Aorta (tissue), 5 donors: ENCODE results near the gene COL4A4. TPM values are rescaled to one million over a fixed set of nuclear protein-coding genes. Genes with fewer than 3 reads are reported as not detected.

Experiments
- ATAC-seq: fragments of 200-7000 bp; cut with Tn5 transposase; one replicate; pipeline ENCODE4 v1.9.1; 2022; ENCODE audit warnings: moderate library complexity; ENCODE audit not compliant: low FRiP score
- DNase-seq, 2 donors: peaks; one replicate each; pipeline ENCODE4 v3.0.0-alpha.2; 2020
- H3K27ac ChIP-seq, 2 donors: one replicate each; pipeline ENCODE4 v1.5.1; 2013; ENCODE audit warnings: low read length in 2 of 2, mild to moderate bottlenecking in 2 of 2, moderate library complexity in 2 of 2, control low read depth in 1 of 2, inconsistent platforms in 1 of 2, low read depth in 1 of 2
- H3K27me3 ChIP-seq, 2 donors: one replicate each; pipeline ENCODE4 v1.6.1; 2013; ENCODE audit warnings: control low read depth in 1 of 2, low read length in 1 of 2, mild to moderate bottlenecking in 1 of 2, moderate library complexity in 1 of 2; ENCODE audit not compliant: insufficient read depth in 2 of 2, control insufficient read depth in 1 of 2
- H3K36me3 ChIP-seq, 2 donors: one replicate each; pipeline ENCODE4 v1.6.1; 2013; ENCODE audit warnings: control low read depth in 1 of 2, low read length in 1 of 2, mild to moderate bottlenecking in 1 of 2; ENCODE audit not compliant: insufficient read depth in 2 of 2, control insufficient read depth in 1 of 2
- H3K4me1 ChIP-seq, 2 donors: one replicate each; pipeline ENCODE4 v1.6.1; 2013; ENCODE audit warnings: low read length in 2 of 2, control low read depth in 1 of 2, mild to moderate bottlenecking in 1 of 2, moderate library complexity in 1 of 2; ENCODE audit not compliant: insufficient read depth in 2 of 2, control insufficient read depth in 1 of 2
- H3K4me3 ChIP-seq, 2 donors: one replicate each; pipeline ENCODE4 v1.5.1; 2013; ENCODE audit warnings: low read length in 2 of 2, control low read depth in 1 of 2, mild to moderate bottlenecking in 1 of 2
- H3K9me3 ChIP-seq: one replicate; pipeline ENCODE4 v1.6.1; 2013; ENCODE audit warnings: mild to moderate bottlenecking, low read length; ENCODE audit not compliant: control insufficient read depth
- WGBS, 2 donors: extraction: QIAGEN DNeasy Blood & Tissue Kit; methylation state at CpG; one replicate each; pipeline ENCODE4 v1.1.7; 2013; 5-methylcytosine and 5-hydroxymethylcytosine counted together
- intact Hi-C, 2 donors: fragments of 100-400 bp; cut with DNase I; formaldehyde crosslinking; loops; one replicate each; pipeline versions ENCODE4 v1.14.2 to v1.15.0; 2022
- polyA plus RNA-seq, 2 donors: library from polyadenylated mRNA; stranded (reverse); fragments of 200-250 nt; gene quantifications; one replicate each; pipeline ENCODE4 v1.2.3, GENCODE V29; 2013
- total RNA-seq, 2 donors: library from RNA; stranded (reverse); fragmentation: NEBNext Ultra II Directional; extraction: Animal tissue kit (Norgen Biotek cat#: 25700); gene quantifications; one replicate each; pipeline ENCODE4 v1.2.1, GENCODE V29; 2021
- donor health status: healthy with polysubstance abuse.
- donor health status: Bipolar disorder and iron deficiency.
- donor health status: DM: no; HTN: no; CAD: no.
- donor health status: DM: no; HTN: no; CAD: no.
- donor health status: DM: yes; HTN: yes; CAD: no.

Gene COL4A4
- total and polyA plus RNA-seq, 4 donors: 2.3 to 15.8 (median 14.5) TPM

DNA sequence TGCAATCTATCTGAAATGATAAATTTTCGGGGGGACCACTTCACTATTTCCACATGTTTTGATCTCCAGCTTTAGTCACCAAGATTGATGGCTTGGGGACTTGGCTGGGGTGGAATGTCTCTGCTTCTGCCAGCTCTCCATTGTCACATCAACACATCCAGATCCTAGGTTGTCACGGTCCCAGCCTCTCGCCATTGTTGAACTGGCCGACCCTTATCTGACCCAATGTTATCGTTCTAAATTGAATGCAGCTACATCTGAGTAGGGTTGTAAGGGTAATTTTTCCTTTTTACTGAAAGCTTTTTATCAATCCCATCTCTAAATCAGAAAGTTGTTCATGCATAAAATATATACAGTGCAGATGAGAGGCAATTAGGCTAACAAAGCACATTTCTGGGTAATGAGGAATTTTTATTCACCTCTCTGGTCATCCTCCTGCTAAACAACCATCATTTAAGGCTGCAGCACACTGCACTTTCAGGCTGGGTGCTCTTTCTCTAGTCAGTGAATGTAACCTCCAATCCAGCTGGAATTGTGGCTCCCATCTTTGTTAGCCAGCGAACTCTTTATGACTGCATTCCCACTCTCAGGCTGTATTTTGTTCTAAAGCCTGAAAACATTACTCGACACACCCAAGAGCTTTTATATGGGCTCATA lies 128.2 kb downstream of the COL4A4 start:
- no peak overlapping the region for H3K4me3 ChIP-seq
- H3K27ac ChIP-seq: no peak overlapping the region
- no peaks in the 10 kb centered on the region for H3K9me3 ChIP-seq
- ATAC-seq (peak; percentile 41), DNase-seq (no peak)
- intact Hi-C loops: no loop called here
- WGBS, 2 donors: 25 to 32% methylated on average over 7 of the region's 7 CpGs
- H3K27me3 ChIP-seq: no peaks in the 10 kb centered on the region
- H3K4me1 ChIP-seq: no peaks in the 10 kb centered on the region
- H3K36me3 ChIP-seq: peaks cover 0 to 3% of the 10 kb centered on the region in 2 donors

GRCh38 chr2:227033471-227034148 lies 130.4 kb downstream of the COL4A4 start:
- peak; percentile 50 for ATAC-seq

DNA sequence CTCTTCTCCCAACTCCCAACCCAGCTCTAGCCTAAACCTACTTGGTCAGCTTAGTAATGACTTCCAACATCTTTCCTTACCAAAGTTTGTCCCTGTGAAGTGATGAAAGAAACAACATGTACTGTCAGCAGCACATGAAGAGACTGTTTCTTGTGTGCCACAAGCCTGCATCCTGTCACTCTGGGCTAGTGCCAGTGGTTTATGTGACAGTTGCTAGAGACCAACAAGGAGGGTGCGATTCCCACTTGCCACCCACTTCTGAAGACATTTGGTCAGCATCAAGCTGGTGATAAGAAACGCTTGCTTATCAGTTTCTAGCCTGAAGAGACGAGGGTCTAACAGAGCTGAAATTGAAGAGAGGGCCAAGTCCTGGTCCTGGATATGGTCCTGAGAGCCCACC lies 132.6 kb downstream of the COL4A4 start:
- ATAC-seq (no peak), DNase-seq (no peak)
- 45 to 71% methylated on average over 3 of the region's 3 CpGs for WGBS, 2 donors
- intact Hi-C loops: no loop called here
- Histone ChIP-seq H3K27ac (no peak overlapping the region), H3K36me3 (peaks cover 0 to 3% of the 10 kb centered on the region in 2 donors), H3K27me3 (no peaks in the 10 kb centered on the region), H3K4me3 (no peak overlapping the region), H3K4me1 (no peaks in the 10 kb centered on the region), H3K9me3 (no peaks in the 10 kb centered on the region)

More at GRCh38 chr2:227033471-227034148, 130.4 kb downstream of the COL4A4 start:
- Histone ChIP-seq H3K4me1 (no peaks in the 10 kb centered on the region), H3K36me3 (peaks cover 0 to 3% of the 10 kb centered on the region in 2 donors), H3K4me3 (no peak overlapping the region), H3K27me3 (no peaks in the 10 kb centered on the region), H3K27ac (no peak overlapping the region), H3K9me3 (no peaks in the 10 kb centered on the region)
- peak in 1 of 2 donors; percentile 52 for DNase-seq
- intact Hi-C loops: no loop called here
- 53 to 54% methylated on average over 16 of the region's 16 CpGs for WGBS, 2 donors

- Histone ChIP-seq H3K4me1 (no peaks in the 10 kb centered on the region), H3K36me3 (peaks cover 0 to 3% of the 10 kb centered on the region in 2 donors), H3K27me3 (no peaks in the 10 kb centered on the region), H3K9me3 (no peaks in the 10 kb centered on the region), H3K27ac (no peak overlapping the region), H3K4me3 (no peak overlapping the region)
- WGBS, 2 donors: 85 to 88% methylated on average over 2 of the region's 2 CpGs
- ATAC-seq (no peak), DNase-seq (no peak)
- intact Hi-C loops: no loop called here
Observed at GRCh38 chr2:227030789-227031188, 133.2 kb downstream of the COL4A4 start.

DNA sequence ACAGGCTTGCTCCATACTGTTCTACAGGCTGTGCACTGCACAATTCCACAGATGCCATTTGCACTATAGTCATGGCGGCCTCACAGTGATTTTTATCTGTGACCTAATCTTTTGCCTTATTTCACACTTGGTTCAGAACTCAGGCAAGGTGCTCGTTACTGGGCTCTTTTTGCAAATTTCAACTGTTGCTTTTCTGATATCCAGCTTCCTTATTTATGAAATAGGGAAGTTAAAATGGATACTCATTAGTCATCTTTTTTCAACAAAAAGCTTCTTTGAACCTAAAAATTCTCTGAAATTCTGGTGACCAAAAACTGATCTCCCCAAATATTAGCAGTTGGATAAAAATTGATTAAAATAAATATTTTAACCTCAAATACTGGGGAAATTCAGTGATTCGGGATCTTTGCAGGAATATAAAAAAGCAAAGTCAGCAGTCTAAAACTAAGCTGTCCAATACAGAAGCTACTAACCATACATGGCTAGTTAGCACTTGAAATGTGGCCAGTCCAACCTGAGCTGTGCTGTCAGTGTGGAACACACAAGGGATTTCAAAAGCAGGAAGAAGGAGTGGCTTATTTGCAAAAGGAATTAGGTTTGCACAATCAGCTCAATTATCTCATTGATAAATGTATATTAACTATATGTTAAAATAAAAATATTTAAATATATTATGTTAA lies 134.4 kb downstream of the COL4A4 start:
- Histone ChIP-seq H3K4me1 (no peaks in the 10 kb centered on the region), H3K4me3 (no peak overlapping the region), H3K27ac (no peak overlapping the region), H3K36me3 (peaks cover 0 to 3% of the 10 kb centered on the region in 2 donors), H3K9me3 (no peaks in the 10 kb centered on the region), H3K27me3 (no peaks in the 10 kb centered on the region)
- DNase-seq: no peak
- 86% methylated on average over 3 of the region's 3 CpGs for WGBS, 2 donors
- intact Hi-C loops: no loop called here
- no peak for ATAC-seq

DNA sequence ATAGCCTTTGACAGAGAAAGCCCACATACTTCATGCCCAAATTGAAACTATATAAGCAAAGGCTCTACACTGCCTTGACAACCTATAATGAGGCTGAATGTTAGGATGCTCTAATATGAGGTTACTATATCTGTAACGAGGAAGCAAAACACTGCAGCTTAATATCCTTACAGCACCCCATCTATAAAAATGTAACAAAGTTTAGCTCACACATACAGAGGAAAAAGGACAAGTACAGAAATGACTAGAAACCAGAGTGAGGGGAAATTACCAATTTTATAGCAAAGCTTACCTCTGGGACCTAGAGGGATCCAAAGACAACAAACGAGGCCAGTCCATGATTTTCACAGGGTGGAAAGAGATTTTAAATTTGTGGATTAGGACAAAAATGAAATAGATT lies 138.5 kb downstream of the COL4A4 start:
- no peaks in the 10 kb centered on the region for H3K4me1 ChIP-seq
- 60 to 68% methylated on average over 2 of the region's 2 CpGs for WGBS, 2 donors
- DNase-seq (no peak), ATAC-seq (no peak)
- no peak overlapping the region for H3K27ac ChIP-seq
- no peaks in the 10 kb centered on the region for H3K27me3 ChIP-seq
- intact Hi-C loops: no loop called here
- H3K9me3 ChIP-seq: no peaks in the 10 kb centered on the region
- H3K4me3 ChIP-seq: no peak overlapping the region
- peaks cover 0 to 1% of the 10 kb centered on the region in 2 donors for H3K36me3 ChIP-seq

DNA sequence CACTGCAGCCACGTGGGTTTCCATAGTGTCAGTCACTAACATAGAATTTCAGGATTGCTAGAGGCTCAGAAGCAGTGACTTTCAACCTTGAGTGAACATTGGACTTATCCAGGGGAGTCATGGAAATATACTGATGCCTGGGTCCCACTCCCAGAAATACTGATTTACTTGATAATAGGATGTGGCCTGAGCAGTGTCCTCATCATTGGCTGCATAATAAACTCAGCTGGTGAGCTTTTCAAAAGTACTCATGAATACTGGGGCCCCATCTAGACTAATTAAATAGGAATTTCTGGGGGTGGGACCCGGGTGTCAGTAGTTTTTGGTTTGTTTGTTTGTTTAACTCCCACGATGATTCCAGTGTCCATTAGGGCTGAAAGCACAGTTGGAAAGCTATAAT lies 141.4 kb downstream of the COL4A4 start:
- Histone ChIP-seq H3K9me3 (no peaks in the 10 kb centered on the region), H3K4me1 (no peaks in the 10 kb centered on the region), H3K27ac (no peak overlapping the region), H3K36me3 (peaks cover 0 to 1% of the 10 kb centered on the region in 2 donors), H3K4me3 (no peak overlapping the region), H3K27me3 (no peaks in the 10 kb centered on the region)
- intact Hi-C loops: no loop called here
- no peak for ATAC-seq
- 57 to 58% methylated on average over 3 of the region's 3 CpGs for WGBS, 2 donors
- no peak for DNase-seq

GRCh38 chr2:227020416-227020815 lies 143.6 kb downstream of the COL4A4 start:
- H3K4me3 ChIP-seq: no peak overlapping the region
- no peaks in the 10 kb centered on the region for H3K27me3 ChIP-seq
- H3K36me3 ChIP-seq: peaks cover 0 to 1% of the 10 kb centered on the region in 2 donors
- no peaks in the 10 kb centered on the region for H3K9me3 ChIP-seq
- no peak overlapping the region for H3K27ac ChIP-seq
- no peaks in the 10 kb centered on the region for H3K4me1 ChIP-seq
- DNase-seq: no peak
- intact Hi-C loops: no loop called here
- WGBS, 2 donors: 83 to 90% methylated on average over 2 of the region's 2 CpGs
- ATAC-seq: no peak
